ENCODE measurements around the gene FSIP1.

DNA sequence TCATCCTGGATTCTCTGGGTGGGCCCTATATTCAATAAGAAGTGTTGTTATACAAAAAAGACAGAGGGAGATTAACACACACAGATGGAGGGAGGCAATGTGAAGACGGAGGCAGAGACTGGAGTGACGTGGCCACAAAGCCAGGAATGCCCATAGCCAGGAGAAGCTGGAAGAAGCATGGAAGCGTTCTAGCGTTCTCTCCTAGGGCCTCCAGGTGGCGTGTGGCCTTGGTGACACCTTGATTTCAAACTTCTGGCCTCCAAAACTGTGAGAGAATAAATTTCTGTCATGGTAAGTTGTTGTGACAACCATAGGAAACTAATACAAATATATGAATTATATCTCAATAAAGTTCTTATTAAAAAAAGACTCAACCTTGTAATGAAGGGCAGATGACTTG, 180.5 kb downstream of the FSIP1 start:
- no peak for TF ChIP-seq POLR2A (IDR thresholded peaks at IDR 0.05)
- TF ChIP-seq, protein P1, sequence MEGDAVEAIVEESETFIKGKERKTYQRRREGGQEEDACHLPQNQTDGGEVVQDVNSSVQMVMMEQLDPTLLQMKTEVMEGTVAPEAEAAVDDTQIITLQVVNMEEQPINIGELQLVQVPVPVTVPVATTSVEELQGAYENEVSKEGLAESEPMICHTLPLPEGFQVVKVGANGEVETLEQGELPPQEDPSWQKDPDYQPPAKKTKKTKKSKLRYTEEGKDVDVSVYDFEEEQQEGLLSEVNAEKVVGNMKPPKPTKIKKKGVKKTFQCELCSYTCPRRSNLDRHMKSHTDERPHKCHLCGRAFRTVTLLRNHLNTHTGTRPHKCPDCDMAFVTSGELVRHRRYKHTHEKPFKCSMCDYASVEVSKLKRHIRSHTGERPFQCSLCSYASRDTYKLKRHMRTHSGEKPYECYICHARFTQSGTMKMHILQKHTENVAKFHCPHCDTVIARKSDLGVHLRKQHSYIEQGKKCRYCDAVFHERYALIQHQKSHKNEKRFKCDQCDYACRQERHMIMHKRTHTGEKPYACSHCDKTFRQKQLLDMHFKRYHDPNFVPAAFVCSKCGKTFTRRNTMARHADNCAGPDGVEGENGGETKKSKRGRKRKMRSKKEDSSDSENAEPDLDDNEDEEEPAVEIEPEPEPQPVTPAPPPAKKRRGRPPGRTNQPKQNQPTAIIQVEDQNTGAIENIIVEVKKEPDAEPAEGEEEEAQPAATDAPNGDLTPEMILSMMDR (IDR thresholded peaks at IDR 0.05): no peak

Measured in upper lobe of left lung (tissue), 4 donors.